K562 (cell line): ENCODE data around the gene ANP32B. TPM values are rescaled to one million over a fixed set of nuclear protein-coding genes. Genes with fewer than 3 reads are reported as not detected.
A peak's percentile ranks its signal among the peaks of the same experiment; 100 is the strongest.

Experiments used
- ARNT ChIP-seq, 2 experiments: fragments of 450-650 bp; IDR thresholded peaks; 2 replicates each; pipeline ENCODE4 v1.6.1; 2016; ENCODE audit warnings: mild to moderate bottlenecking in 1 of 2
- CBX5 ChIP-seq: IDR thresholded peaks from 2 replicates; pipeline ENCODE4 v1.6.1; 2014; ENCODE audit warnings: low read depth, borderline replicate concordance
- CTBP1 ChIP-seq: fragments of 450-650 bp; IDR thresholded peaks from 2 replicates; pipeline ENCODE4 v1.6.1; 2016; ENCODE audit warnings: borderline replicate concordance
- CXXC5 ChIP-seq: fragments of 250-450 bp; sonication (Bioruptor Pico); IDR thresholded peaks from 2 replicates; pipeline ENCODE4 v1.8.0; 2022; ENCODE audit warnings: inconsistent platforms, mild to moderate bottlenecking, moderate library complexity
- ELK3 ChIP-seq: fragments of 450-650 bp; formaldehyde crosslinking; IDR thresholded peaks from 2 replicates; pipeline ENCODE4 v1.4.0; 2020; ENCODE audit warnings: mild to moderate bottlenecking
- HDAC1 ChIP-seq, 2 experiments: fragments of 450-650 bp; IDR thresholded peaks; 2 replicates each; pipeline ENCODE4 v1.6.1; 2016 to 2017; ENCODE audit warnings: inconsistent platforms in 1 of 2, mild to moderate bottlenecking in 1 of 2, moderate library complexity in 1 of 2
- HIVEP1 ChIP-seq: fragments of 250-450 bp; sonication (Bioruptor Pico); IDR thresholded peaks from 2 replicates; pipeline ENCODE4 v1.4.0; 2020; ENCODE audit warnings: mild to moderate bottlenecking
- MAZ ChIP-seq, 2 experiments: fragments of 450-650 bp in 1 of 2; sonication (generic) in 1 of 2; formaldehyde crosslinking; IDR thresholded peaks in 1 of 2; conservative IDR thresholded peaks in 1 of 2; 2 replicates each; pipeline versions ENCODE4 v1.4.0 to v1.5.0; 2020; ENCODE audit warnings: mild to moderate bottlenecking in 1 of 2, missing genetic modification reagents in 1 of 2
- MTF1 ChIP-seq: fragments of 250-450 bp; sonication (Bioruptor Pico); IDR thresholded peaks from 2 replicates; pipeline ENCODE4 v1.9.0; 2021; ENCODE audit warnings: moderate library complexity, mild to moderate bottlenecking, inconsistent platforms, borderline replicate concordance
- NCOA6 ChIP-seq: fragments of 450-650 bp; IDR thresholded peaks from 2 replicates; pipeline ENCODE4 v1.6.1; 2017; ENCODE audit warnings: mild to moderate bottlenecking
- PHF21A ChIP-seq: fragments of 450-650 bp; IDR thresholded peaks from 2 replicates; pipeline ENCODE4 v1.6.1; 2017; ENCODE audit warnings: low read depth, borderline replicate concordance
- RAD51 ChIP-seq: fragments of 450-650 bp; IDR thresholded peaks from 2 replicates; pipeline ENCODE4 v1.7.1; 2016; ENCODE audit warnings: low read depth, mild to moderate bottlenecking, borderline replicate concordance
- RHOXF2B ChIP-seq: fragments of 250-450 bp; sonication (Bioruptor Pico); conservative IDR thresholded peaks from 2 replicates; pipeline ENCODE4 v1.5.1; 2021
- SMARCA4 ChIP-seq: fragments of 450-650 bp; IDR thresholded peaks from 2 replicates; pipeline ENCODE4 v1.6.1; 2016
- SOX6 ChIP-seq: fragments of 450-650 bp; IDR thresholded peaks from 2 replicates; pipeline ENCODE4 v1.6.1; 2014; ENCODE audit warnings: mild to moderate bottlenecking
- TCF3 ChIP-seq: sonication (generic); formaldehyde crosslinking; IDR thresholded peaks from 2 replicates; pipeline ENCODE4 v1.4.0; 2020; ENCODE audit warnings: mild to moderate bottlenecking, missing genetic modification reagents
- TEAD4 ChIP-seq, 2 experiments: sonication (generic) in 1 of 2; formaldehyde crosslinking in 1 of 2; IDR thresholded peaks; 2 replicates each; pipeline versions ENCODE4 v1.6.1 to v1.8.0; 2012 to 2022; ENCODE audit warnings: borderline replicate concordance in 1 of 2, inconsistent platforms in 1 of 2, low read length in 1 of 2, mild to moderate bottlenecking in 1 of 2, missing genetic modification reagents in 1 of 2
- ZNF197 ChIP-seq: fragments of 200-800 bp; sonication (Bioruptor generic); IDR thresholded peaks from 2 replicates; pipeline ENCODE4 v1.6.1; 2016; ENCODE audit warnings: low read depth, missing genetic modification characterization, missing compliant biosample characterization
- ZNF444 ChIP-seq: fragments of 250-450 bp; sonication (Bioruptor Pico); IDR thresholded peaks from 2 replicates; pipeline ENCODE4 v1.4.0; 2020; ENCODE audit warnings: mild to moderate bottlenecking, moderate library complexity
- ZNF77 ChIP-seq: fragments of 250-450 bp; sonication (Bioruptor Pico); IDR thresholded peaks from 2 replicates; pipeline ENCODE4 v1.5.0; 2020
- polyA plus RNA-seq, 8 experiments: library from polyadenylated mRNA; depleted of rRNA in 4 of 8; stranded (reverse) in 5 of 8; unstranded in 3 of 8; fragments of >200 nt; fragmentation: Nextera tagmentation in 2 of 8; fragmentation: Illumina TruSeq in 1 of 8; extraction: Ambion mirVana in 2 of 8; extraction: Trizol in 1 of 8; gene quantifications; 2 replicates each; pipeline versions ENCODE4 v1.2.1 to v1.2.3, GENCODE V29; 2011 to 2014; ENCODE audit warnings: inconsistent platforms in 1 of 8, missing spikeins in 1 of 8
- total RNA-seq, 7 experiments: library from RNA; depleted of rRNA in 6 of 7; stranded (reverse); fragments of >200 nt in 6 of 7; fragmentation: Illumina TruSeq in 2 of 7; extraction: Trizol in 2 of 7; gene quantifications; 2 replicates each; pipeline versions ENCODE4 v1.2.1 to v1.2.3, GENCODE V29; 2011 to 2021; ENCODE audit warnings: low replicate concordance in 1 of 7
- TF ChIP-seq, protein P1 (sequence below): fragments of 200-800 bp; sonication (Bioruptor generic); IDR thresholded peaks from 2 replicates; pipeline ENCODE4 v1.6.1; 2017; ENCODE audit warnings: missing genetic modification characterization, missing compliant biosample characterization
- TF ChIP-seq, protein P2 (sequence below): fragments of 450-650 bp; IDR thresholded peaks from 2 replicates; pipeline ENCODE4 v1.6.1; 2016; ENCODE audit warnings: borderline replicate concordance
- TF ChIP-seq, protein P3 (sequence below): fragments of 150-350 bp; conservative IDR thresholded peaks from 2 replicates; pipeline ENCODE4 v1.6.1; 2014; ENCODE audit warnings: low read length

ANP32B gene
- total and polyA plus RNA-seq, 9 of the 15 experiments (the other 6 are each of a cell fraction or from before 2014, with no cell fraction given), result 68.9 to 815 (median 141) TPM

- no peak for TF ChIP-seq ELK3 (CRISPR knock-in tag)
- TF ChIP-seq CBX5, result no peak
- TF ChIP-seq SMARCA4, result 0 out of 2 replicates have a peak, but pooled peaks have one; percentile 30
- TF ChIP-seq, protein P1, sequence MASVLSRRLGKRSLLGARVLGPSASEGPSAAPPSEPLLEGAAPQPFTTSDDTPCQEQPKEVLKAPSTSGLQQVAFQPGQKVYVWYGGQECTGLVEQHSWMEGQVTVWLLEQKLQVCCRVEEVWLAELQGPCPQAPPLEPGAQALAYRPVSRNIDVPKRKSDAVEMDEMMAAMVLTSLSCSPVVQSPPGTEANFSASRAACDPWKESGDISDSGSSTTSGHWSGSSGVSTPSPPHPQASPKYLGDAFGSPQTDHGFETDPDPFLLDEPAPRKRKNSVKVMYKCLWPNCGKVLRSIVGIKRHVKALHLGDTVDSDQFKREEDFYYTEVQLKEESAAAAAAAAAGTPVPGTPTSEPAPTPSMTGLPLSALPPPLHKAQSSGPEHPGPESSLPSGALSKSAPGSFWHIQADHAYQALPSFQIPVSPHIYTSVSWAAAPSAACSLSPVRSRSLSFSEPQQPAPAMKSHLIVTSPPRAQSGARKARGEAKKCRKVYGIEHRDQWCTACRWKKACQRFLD (CRISPR knock-in tag), result no peak
- TF ChIP-seq, protein P2, sequence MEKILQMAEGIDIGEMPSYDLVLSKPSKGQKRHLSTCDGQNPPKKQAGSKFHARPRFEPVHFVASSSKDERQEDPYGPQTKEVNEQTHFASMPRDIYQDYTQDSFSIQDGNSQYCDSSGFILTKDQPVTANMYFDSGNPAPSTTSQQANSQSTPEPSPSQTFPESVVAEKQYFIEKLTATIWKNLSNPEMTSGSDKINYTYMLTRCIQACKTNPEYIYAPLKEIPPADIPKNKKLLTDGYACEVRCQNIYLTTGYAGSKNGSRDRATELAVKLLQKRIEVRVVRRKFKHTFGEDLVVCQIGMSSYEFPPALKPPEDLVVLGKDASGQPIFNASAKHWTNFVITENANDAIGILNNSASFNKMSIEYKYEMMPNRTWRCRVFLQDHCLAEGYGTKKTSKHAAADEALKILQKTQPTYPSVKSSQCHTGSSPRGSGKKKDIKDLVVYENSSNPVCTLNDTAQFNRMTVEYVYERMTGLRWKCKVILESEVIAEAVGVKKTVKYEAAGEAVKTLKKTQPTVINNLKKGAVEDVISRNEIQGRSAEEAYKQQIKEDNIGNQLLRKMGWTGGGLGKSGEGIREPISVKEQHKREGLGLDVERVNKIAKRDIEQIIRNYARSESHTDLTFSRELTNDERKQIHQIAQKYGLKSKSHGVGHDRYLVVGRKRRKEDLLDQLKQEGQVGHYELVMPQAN, result peak; percentile 13; the same call in 1 of the 2 replicates
- peak; percentile 56; the same call in 1 of the 2 replicates for TF ChIP-seq SOX6
- TF ChIP-seq ZNF197, result 0 out of 2 replicates have a peak, but pooled peaks have one; percentile 43
- TF ChIP-seq NCOA6, result no peak
- TF ChIP-seq ZNF444 (CRISPR knock-in tag), result no peak
- TF ChIP-seq HIVEP1, result no peak
- no peak for TF ChIP-seq RHOXF2B (CRISPR knock-in tag)
- TF ChIP-seq, protein P3, sequence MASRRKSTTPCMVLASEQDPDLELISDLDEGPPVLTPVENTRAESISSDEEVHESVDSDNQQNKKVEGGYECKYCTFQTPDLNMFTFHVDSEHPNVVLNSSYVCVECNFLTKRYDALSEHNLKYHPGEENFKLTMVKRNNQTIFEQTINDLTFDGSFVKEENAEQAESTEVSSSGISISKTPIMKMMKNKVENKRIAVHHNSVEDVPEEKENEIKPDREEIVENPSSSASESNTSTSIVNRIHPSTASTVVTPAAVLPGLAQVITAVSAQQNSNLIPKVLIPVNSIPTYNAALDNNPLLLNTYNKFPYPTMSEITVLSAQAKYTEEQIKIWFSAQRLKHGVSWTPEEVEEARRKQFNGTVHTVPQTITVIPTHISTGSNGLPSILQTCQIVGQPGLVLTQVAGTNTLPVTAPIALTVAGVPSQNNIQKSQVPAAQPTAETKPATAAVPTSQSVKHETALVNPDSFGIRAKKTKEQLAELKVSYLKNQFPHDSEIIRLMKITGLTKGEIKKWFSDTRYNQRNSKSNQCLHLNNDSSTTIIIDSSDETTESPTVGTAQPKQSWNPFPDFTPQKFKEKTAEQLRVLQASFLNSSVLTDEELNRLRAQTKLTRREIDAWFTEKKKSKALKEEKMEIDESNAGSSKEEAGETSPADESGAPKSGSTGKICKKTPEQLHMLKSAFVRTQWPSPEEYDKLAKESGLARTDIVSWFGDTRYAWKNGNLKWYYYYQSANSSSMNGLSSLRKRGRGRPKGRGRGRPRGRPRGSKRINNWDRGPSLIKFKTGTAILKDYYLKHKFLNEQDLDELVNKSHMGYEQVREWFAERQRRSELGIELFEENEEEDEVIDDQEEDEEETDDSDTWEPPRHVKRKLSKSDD, result no peak
- TF ChIP-seq RAD51, result 0 out of 2 replicates have a peak, but pooled peaks have one; percentile 8
- TF ChIP-seq TCF3, result peak; percentile 50; the same call in 1 of the 2 replicates
- TF ChIP-seq CTBP1, result peak; percentile 77; the same call in 1 of the 2 replicates
- no peak for TF ChIP-seq MTF1 (CRISPR knock-in tag)
- TF ChIP-seq TEAD4 (IDR thresholded peaks at IDR 0.05; ENCODE audit: low read length), result peak; percentile 43; the same call in 1 of the 2 replicates
- TF ChIP-seq TEAD4 (CRISPR knock-in tag; IDR thresholded peaks at IDR 0.05; ENCODE audit: borderline replicate concordance), result no peak
- TF ChIP-seq ARNT (IDR thresholded peaks at IDR 0.05), result 0 out of 4 replicates have a peak, but pooled peaks of 1 of the 2 experiments have one; percentile 30
- TF ChIP-seq PHF21A, result no peak
- no peak for TF ChIP-seq HDAC1 (IDR thresholded peaks at IDR 0.05)
- peak in 1 of 2 experiments; percentile 56; a peak in 1 of 4 replicates for TF ChIP-seq MAZ (CRISPR knock-in tag; conservative IDR thresholded peaks at IDR 0.05 in 1 of 2, IDR thresholded peaks at IDR 0.05 in 1 of 2)
- peak; percentile 53 for TF ChIP-seq CXXC5
- TF ChIP-seq ZNF77 (CRISPR knock-in tag), result no peak
Observed at GRCh38 chr9:97954550-97954989, 28.6 kb upstream of the ANP32B start (continued).
